HL-60/S4 treated with retinoic acid at 250 ng/mL for 4 days and 3 days (cell line): ENCODE results near the gene CNMD.
"Not testable (repeated sequence)": the region's sequence is repeated elsewhere in the genome, so short reads cannot be mapped to it uniquely, and the experiment has no call there.

Experiments
- in situ Hi-C: fragments of 300-500 bp; cut with MboI; formaldehyde crosslinking; loops from 2 replicates; pipeline ENCODE4 v1.7.0; 2022; ENCODE audit warnings: low sequenced_read_pairs

Gene CNMD

DNA sequence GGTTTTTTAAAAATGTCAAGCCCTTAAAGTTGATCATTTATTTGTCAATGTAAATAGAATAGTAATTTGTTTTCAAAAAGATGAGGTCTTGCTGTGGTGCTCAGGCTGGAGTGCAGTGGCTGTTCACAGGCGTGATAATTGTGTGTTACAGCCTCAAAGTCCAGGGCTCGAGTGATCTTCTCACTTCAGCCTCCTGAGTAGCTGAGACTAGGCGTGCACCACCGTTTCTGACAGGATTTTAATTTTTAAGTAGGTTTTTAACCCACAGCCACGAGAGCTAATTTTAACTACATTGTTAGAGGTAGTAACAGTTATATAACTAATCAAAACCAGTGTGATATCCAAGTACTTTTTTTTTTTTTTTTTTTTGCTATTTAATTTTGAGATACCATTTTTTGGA lies 43.1 kb downstream of the CNMD start:
- in situ Hi-C loops, result no loop called here

DNA sequence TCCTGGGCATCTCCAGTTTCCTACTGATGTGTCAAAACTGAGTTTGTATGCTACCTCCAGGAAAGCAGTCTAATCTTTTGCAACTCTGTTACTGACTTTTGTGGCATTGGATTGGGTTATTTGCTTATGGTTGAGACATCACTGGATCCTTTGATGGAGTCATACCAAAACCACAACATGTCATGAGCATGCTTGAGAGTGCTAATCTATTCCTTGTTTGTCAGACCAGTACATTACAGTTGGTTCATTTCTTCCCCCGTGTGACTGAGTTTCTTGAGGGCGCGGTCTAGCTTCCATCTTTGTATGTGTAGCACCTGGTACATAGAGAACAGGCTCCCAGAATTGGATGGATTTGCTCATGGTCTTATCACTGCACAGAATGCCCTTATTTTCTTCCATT lies 43.8 kb downstream of the CNMD start:
- in situ Hi-C loops, result no loop called here

DNA sequence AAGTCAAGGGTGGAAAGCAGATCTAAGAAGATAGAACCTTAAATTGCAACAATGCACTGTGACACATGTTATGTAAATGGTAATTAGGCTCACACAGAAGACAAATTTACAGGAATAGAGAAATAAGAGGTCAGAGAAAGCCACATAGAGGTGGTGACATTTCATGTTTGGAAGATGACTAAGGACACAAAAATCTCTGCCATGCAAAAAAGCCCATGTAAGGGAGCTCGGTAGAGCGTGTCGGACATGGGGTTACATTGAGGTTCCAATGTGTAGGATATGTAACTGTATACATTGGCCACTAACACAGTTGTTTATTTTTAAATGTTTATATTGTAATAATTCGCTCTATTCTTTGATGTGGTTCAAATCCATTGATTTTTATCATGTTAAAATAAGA lies 53.2 kb downstream of the CNMD start:
- in situ Hi-C loops, result no loop called here

DNA sequence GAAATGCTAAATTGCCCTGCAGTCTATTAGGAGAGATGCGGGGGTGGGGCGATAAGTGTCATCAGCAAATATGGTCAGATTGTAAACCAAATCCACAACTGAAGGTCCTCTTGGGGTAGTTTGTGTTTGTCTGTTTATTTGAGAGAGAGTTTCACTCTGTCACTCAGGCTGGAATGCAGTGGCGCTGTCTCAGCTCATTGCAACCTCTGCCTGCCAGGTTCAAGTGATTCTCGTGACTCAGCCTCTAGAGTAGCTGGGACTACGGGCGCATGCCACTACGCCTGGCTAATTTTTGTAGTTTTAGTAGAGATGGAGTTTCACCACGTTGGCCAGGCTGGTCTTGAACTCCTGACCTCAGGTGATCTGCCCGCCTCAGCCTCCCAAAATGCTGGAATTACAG lies 53.8 kb downstream of the CNMD start:
- in situ Hi-C loops, result not testable (repeated sequence)

DNA sequence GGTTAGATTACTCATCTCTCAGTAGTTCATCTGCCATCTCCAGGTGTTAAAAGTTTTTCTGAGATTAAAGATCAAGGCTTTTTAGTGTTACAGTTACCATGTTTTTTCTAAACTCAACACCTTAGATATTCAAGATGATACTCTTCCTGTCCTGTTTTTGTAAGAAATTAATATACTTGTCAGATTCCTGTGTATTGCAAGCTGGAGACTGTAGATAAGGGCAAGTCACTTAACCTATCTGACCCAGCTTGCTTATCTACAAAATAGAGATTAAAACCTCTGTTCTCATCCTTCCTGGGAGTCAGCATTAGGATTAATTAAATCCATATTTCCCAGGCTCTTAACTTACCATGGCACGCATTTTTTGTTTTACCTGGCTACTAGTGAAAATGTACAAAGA lies 61.8 kb downstream of the CNMD start:
- in situ Hi-C loops, result no loop called here

DNA sequence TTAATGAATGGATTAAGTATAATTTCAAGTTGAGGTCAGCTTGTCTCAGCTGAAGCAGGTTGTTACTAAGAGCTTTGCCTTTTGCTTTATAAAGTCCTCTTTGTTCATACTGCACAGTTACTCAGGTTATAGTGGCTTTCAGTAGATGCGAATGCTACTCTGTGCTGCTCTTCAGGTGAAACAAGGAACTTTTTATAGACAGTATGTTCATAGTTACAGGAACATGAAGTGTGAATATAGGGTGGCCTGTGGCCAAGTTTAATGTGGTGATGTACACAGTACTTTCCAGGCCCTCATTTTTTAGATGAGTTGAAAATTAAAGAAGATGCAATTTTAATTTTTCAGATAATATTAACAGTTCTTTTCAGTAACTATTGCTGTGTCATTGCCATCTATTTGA lies 66.2 kb downstream of the CNMD start:
- in situ Hi-C loops, result no loop called here

DNA sequence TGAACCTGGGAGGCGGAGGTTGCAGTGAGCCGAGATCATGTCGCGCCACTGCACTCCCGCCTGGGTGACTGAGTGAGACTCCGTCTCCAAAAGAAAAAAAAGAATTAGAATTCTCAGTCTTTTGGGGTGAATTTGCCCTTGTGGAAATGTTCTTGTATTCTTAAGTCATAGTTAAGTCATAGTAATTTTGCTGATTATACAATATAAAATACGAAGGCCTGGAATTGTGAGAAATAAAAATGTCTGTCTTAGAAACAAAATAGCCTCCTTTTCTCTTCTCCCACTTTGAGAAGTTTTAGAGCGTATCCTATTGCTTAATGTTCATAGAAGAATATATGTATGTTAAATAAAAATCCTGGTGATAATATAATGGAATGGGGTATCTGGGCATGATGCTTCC lies 68.9 kb downstream of the CNMD start:
- in situ Hi-C loops, result no loop called here

DNA sequence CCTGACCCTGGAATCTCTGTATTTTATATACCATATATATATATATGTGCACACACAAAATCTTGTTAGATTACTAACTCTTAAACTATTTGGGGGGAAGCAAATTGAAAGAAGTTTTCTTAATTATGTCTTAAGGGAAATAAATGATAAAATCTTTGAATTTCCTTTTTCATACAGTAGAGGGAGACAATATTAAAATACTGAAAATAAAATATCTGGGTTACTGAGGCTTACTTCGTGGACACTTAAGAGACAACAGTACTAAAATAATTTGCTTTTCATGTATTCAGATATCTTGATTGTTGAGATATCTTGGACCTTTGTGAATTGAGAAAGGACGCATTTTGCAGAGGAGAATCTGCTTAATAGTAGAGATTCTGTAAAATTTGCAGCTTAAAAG lies 69.9 kb downstream of the CNMD start:
- in situ Hi-C loops, result no loop called here

DNA sequence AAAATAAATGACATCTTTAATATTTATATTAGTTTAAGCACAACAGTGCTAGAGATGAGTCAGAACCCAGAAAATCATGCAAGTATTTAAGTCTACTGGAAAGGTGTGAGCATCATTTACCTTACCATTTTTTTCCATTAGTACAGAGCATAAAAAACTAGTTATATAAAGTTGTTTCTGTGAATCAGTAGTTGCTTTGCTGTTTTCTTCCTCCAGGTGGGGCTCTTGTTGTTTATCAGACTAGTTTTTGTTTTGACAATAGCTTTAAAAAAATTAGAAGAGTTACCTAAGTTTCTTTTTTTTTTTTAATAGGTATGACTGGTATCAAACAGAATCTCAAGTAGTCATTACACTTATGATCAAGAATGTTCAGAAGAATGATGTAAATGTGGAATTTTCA lies 74.3 kb downstream of the CNMD start:
- in situ Hi-C loops, result no loop called here

DNA sequence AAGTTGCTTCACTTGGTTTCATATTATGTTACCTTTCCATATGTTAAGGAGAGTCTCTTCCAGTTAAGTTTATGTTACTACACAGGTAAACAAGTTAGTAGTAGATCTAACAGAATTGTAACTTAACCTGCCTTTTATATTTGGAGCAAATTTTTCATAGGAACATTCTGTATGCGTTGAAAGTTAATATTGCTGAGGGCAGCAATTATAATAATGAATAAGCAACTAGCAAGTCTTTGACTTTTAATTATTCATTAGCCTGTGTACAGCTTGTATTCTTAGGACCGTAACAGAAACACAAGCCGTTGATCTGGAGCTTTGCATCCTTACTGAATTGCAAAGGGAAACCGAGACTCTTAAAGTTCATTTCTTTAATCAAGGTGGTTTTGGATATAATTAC lies 75.3 kb downstream of the CNMD start:
- in situ Hi-C loops, result no loop called here

DNA sequence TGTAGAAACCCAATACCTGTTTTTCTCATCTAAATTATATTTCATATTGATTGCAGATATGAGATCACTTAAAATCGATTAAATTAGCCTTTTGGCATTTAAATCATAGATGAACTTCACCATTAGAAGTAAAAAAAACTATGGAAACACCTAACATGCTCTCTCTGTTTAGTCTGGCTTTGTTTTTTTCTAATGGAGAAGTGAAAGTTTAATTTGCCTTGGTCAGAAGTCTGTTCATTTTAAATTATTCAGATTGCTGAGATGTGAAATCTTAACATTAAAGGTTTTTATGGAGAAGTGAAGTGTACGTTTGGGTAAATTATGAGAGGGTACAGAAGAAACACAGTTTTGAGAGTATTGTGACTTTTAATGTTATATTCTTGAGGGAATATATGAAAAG lies 80.3 kb downstream of the CNMD start:
- in situ Hi-C loops, result no loop called here
